Gastrocnemius medialis (tissue), 4 donors: ENCODE data around the gene THSD7A. TPM values are rescaled to one million over a fixed set of nuclear protein-coding genes. Genes with fewer than 3 reads are reported as not detected.
"Not testable (repeated sequence)": the region's sequence is repeated elsewhere in the genome, so short reads cannot be mapped to it uniquely, and the experiment has no call there.

Experiments used
- ATAC-seq, 2 donors: fragments of 150-250 bp; one replicate each; pipeline ENCODE4 v1.9.1; 2016
- DNase-seq, 2 donors: peaks; one replicate each; pipeline ENCODE4 v3.0.0-alpha.2; 2019
- H3K27ac ChIP-seq, 4 donors: fragments of 200-600 bp; sonication (generic); 1 replicate in 1 of 4; 2 replicates in 3 of 4; pipeline ENCODE4 v1.5.1; 2016 to 2018; ENCODE audit warnings: mild to moderate bottlenecking in 2 of 4, moderate library complexity in 1 of 4
- H3K27me3 ChIP-seq, 3 donors: fragments of 200-600 bp; sonication (generic) in 2 of 3; 1 replicate in 1 of 3; 2 replicates in 2 of 3; pipeline versions ENCODE4 v1.5.1 to v1.6.0; 2016 to 2019; ENCODE audit warnings: mild to moderate bottlenecking in 1 of 3, moderate library complexity in 1 of 3
- H3K36me3 ChIP-seq, 2 donors: fragments of 200-600 bp; sonication (generic) in 1 of 2; one replicate each; pipeline ENCODE4 v1.5.1; 2017 to 2018
- H3K4me1 ChIP-seq, 2 donors: fragments of 200-600 bp; sonication (generic) in 1 of 2; one replicate each; pipeline ENCODE4 v1.5.1; 2016 to 2017; ENCODE audit warnings: mild to moderate bottlenecking in 2 of 2
- H3K4me3 ChIP-seq, 4 donors: fragments of 200-600 bp; sonication (generic) in 3 of 4; 1 replicate in 1 of 4; 2 replicates in 3 of 4; pipeline ENCODE4 v1.5.1; 2016 to 2019; ENCODE audit warnings: mild to moderate bottlenecking in 2 of 4
- H3K9me3 ChIP-seq, 3 donors: fragments of 200-600 bp; sonication (generic) in 2 of 3; 1 replicate in 1 of 3; 2 replicates in 2 of 3; pipeline ENCODE4 v1.5.1; 2016 to 2019
- CTCF ChIP-seq, 5 experiments: fragments of 450-650 bp in 3 of 5; fragments of 200-600 bp in 2 of 5; sonication (generic) in 2 of 5; IDR thresholded peaks in 4 of 5; conservative IDR thresholded peaks in 1 of 5; 1 replicate in 4 of 5; 2 replicates in 1 of 5; pipeline ENCODE4 v1.5.1; 2016 to 2019; ENCODE audit warnings: antibody characterized with exemption in 5 of 5, mild to moderate bottlenecking in 3 of 5, moderate library complexity in 3 of 5
- POLR2A ChIP-seq, 2 donors: fragments of 450-650 bp; IDR thresholded peaks; one replicate each; pipeline ENCODE4 v1.6.1; 2017; ENCODE audit warnings: antibody characterized with exemption in 2 of 2, mild to moderate bottlenecking in 2 of 2, moderate library complexity in 2 of 2
- in situ Hi-C, 4 donors: fragments of 200-750 bp; cut with MboI; loops; one replicate each; pipeline versions ENCODE4 v1.15.0 to v1.8.0; 2017; ENCODE audit warnings: low sequenced_read_pairs in 4 of 4
- intact Hi-C: fragments of 100-400 bp; cut with DNase I; formaldehyde crosslinking; loops from one replicate; pipeline ENCODE4 v1.15.1; 2023; ENCODE audit warnings: low total_unique reads
- total RNA-seq, 4 donors: library from RNA; depleted of rRNA; stranded (reverse); fragments of >200 nt; gene quantifications; one replicate each; pipeline versions ENCODE4 v1.1.0 to v1.2.3, GENCODE V29; 2016

Gene THSD7A
- total RNA-seq, 4 donors from 2014 or later, result 0.36 to 0.78 (median 0.66) TPM

- TF ChIP-seq CTCF (IDR thresholded peaks at IDR 0.05 in 4 of 5, conservative IDR thresholded peaks at IDR 0.05 in 1 of 5), result no peak
- no peak for TF ChIP-seq POLR2A (IDR thresholded peaks at IDR 0.05)
- in situ Hi-C loops (no loop called here), intact Hi-C loops (no loop called here)
- H3K36me3 ChIP-seq, result no peaks in the 10 kb centered on the region
- no peaks in the 10 kb centered on the region for H3K9me3 ChIP-seq
- H3K27me3 ChIP-seq, result no peaks in the 10 kb centered on the region
- H3K4me3 ChIP-seq, result no peak overlapping the region
- no peak overlapping the region for H3K27ac ChIP-seq
- no peaks in the 10 kb centered on the region for H3K4me1 ChIP-seq
- no peak for DNase-seq
- ATAC-seq, result no peak
Measured at GRCh38 chr7:11524476-11525397, 307.3 kb downstream of the THSD7A start.

- H3K4me3 ChIP-seq, result peak overlapping the region in 1 of 4 donors; percentile 14
- DNase-seq, H3K9me3 ChIP-seq, H3K27me3 ChIP-seq, H3K4me1 ChIP-seq, ATAC-seq, H3K36me3 ChIP-seq, in situ Hi-C loops, intact Hi-C loops: not testable (repeated sequence)
- peak overlapping the region in 3 of 4 donors; percentile 7 to 24 (median 20) for H3K27ac ChIP-seq
Measured at GRCh38 chr7:11521964-11522499, 310.0 kb downstream of the THSD7A start.

GRCh38 chr7:11517853-11518252 is 314.1 kb downstream of the THSD7A start:
- Histone ChIP-seq H3K36me3 (no peaks in the 10 kb centered on the region), H3K27ac (no peak overlapping the region), H3K4me3 (no peak overlapping the region), H3K27me3 (no peaks in the 10 kb centered on the region), H3K4me1 (no peaks in the 10 kb centered on the region), H3K9me3 (no peaks in the 10 kb centered on the region)
- ATAC-seq (no peak), DNase-seq (no peak)
- intact Hi-C loops (no loop called here), in situ Hi-C loops (no loop called here)
- TF ChIP-seq CTCF (IDR thresholded peaks at IDR 0.05 in 4 of 5, conservative IDR thresholded peaks at IDR 0.05 in 1 of 5), result no peak
- TF ChIP-seq POLR2A (IDR thresholded peaks at IDR 0.05), result no peak

GRCh38 chr7:11516328-11516727 is 315.7 kb downstream of the THSD7A start:
- intact Hi-C loops, result no loop called here
- TF ChIP-seq POLR2A (IDR thresholded peaks at IDR 0.05) (no peak), CTCF (IDR thresholded peaks at IDR 0.05 in 4 of 5, conservative IDR thresholded peaks at IDR 0.05 in 1 of 5) (no peak)
- H3K27me3 ChIP-seq, result no peaks in the 10 kb centered on the region
- DNase-seq (no peak), ATAC-seq (no peak)
- in situ Hi-C loops, result no loop called here
- no peaks in the 10 kb centered on the region for H3K36me3 ChIP-seq
- H3K9me3 ChIP-seq, result no peaks in the 10 kb centered on the region
- H3K27ac ChIP-seq, result no peak overlapping the region
- H3K4me3 ChIP-seq, result no peak overlapping the region
- H3K4me1 ChIP-seq, result no peaks in the 10 kb centered on the region

GRCh38 chr7:11513460-11513859 is 318.5 kb downstream of the THSD7A start:
- DNase-seq (no peak), ATAC-seq (no peak)
- Histone ChIP-seq H3K36me3 (no peaks in the 10 kb centered on the region), H3K27me3 (no peaks in the 10 kb centered on the region), H3K9me3 (no peaks in the 10 kb centered on the region), H3K27ac (no peak overlapping the region), H3K4me3 (no peak overlapping the region), H3K4me1 (no peaks in the 10 kb centered on the region)
- in situ Hi-C loops, result no loop called here
- no peak for TF ChIP-seq POLR2A (IDR thresholded peaks at IDR 0.05)
- TF ChIP-seq CTCF (IDR thresholded peaks at IDR 0.05 in 4 of 5, conservative IDR thresholded peaks at IDR 0.05 in 1 of 5), result no peak
- intact Hi-C loops, result no loop called here
